Activated naive CD8-positive, alpha-beta T cell (primary cell): ENCODE results near the gene TMTC4.

Source experiments
- H3K27ac Mint-ChIP-seq: one replicate; pipeline ENCODE4 v1.8.0; 2021; ENCODE audit warnings: mixed read lengths
- H3K27me3 Mint-ChIP-seq: one replicate; pipeline ENCODE4 v1.8.0; 2021; ENCODE audit warnings: mixed read lengths
- H3K36me3 Mint-ChIP-seq: one replicate; pipeline ENCODE4 v1.8.0; 2021; ENCODE audit warnings: mixed read lengths
- H3K4me1 Mint-ChIP-seq: one replicate; pipeline ENCODE4 v1.8.0; 2021; ENCODE audit warnings: low read depth, mixed read lengths
- H3K4me3 Mint-ChIP-seq: one replicate; pipeline ENCODE4 v1.8.0; 2021; ENCODE audit warnings: mild to moderate bottlenecking, mixed read lengths
- H3K9me3 Mint-ChIP-seq: one replicate; pipeline ENCODE4 v1.8.0; 2021; ENCODE audit warnings: low read depth, mixed read lengths

TMTC4 gene

DNA sequence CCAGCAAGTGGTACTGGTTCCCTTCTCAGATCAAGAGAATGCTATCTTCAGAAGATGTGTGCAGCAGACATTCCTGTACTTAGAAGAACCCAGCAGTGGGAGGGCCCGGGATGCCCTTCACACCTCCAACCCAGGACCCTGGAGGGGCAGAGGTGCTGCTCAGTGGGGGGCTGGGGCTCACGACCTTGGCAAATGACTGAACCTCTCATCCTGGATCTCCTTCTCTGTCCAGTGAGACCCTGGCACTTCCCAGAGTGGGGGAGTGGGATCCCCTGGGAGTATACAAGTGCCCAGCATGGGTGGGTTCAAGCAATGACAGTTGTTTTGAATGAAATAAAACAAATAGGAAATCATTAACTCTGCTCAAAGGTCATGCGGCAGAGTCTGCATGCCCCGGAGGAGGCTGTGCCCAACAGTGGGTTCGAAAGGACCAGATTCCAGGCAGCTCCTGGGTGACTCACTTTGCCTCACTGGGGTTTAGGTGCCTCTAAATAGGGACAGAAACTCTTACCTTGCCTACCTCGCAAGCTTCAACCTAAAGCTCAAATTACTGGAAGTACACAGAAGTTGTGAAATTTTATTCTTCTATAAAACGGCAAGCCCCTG is 112.9 kb downstream of the TMTC4 start:
- no peaks in the 10 kb centered on the region for H3K9me3 Mint-ChIP-seq
- H3K27me3 Mint-ChIP-seq, result no peaks in the 10 kb centered on the region
- H3K36me3 Mint-ChIP-seq, result peaks cover 16% of the 10 kb centered on the region
- H3K4me3 Mint-ChIP-seq, result no peak overlapping the region
- peaks cover 1% of the 10 kb centered on the region for H3K4me1 Mint-ChIP-seq
- no peak overlapping the region for H3K27ac Mint-ChIP-seq

DNA sequence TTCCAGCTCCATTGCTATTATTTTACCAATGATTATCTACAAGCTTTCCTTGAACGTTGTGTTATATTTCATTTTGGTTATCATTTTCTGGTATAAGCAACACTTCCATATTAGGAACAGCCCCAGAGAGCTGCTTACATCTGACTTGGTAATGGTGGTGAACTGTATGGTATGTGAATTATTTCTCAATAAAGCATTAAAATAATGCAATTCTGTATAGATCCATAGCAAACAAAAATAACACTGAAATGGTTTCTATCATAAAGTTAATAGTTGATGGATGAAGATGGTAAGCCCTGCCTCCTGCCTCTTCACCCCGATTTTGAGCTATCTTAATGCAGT is 113.5 kb downstream of the TMTC4 start:
- Mint-ChIP-seq H3K27me3 (no peaks in the 10 kb centered on the region), H3K4me1 (peaks cover 1% of the 10 kb centered on the region), H3K4me3 (no peak overlapping the region), H3K9me3 (no peaks in the 10 kb centered on the region), H3K36me3 (peaks cover 12% of the 10 kb centered on the region), H3K27ac (no peak overlapping the region)

DNA sequence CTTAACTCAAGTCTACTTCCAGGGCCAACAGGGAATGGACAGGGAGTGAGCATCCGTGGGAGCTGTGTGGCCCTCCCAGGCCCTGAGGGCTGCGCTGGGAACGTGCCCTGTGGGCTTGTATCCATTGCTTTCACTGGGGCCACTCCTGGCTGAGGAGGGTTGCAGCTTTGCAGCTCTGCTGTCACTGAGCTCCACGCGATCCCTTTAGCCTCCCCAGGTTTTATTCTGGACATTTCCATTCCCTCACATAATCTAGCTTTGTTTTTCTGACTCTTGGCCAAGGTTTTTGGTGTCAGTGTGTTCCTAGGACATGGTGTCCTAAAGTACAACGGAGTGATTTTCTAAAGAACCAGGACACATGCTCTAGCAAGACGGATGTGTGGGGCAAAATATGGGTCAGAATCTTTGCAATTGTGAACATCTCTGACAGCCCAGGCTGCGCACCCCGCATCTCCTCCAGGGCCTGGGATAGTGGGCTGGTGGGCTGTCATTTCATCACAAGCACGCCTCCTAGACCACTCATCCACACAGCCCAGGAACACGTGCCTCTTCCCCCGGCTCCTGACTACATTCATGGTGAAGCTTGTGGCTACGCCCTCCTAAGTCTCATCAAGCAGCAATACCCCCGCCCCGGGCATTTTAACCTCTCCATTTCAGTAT is 114.0 kb downstream of the TMTC4 start:
- H3K27ac Mint-ChIP-seq, result no peak overlapping the region
- H3K36me3 Mint-ChIP-seq, result peaks cover 11% of the 10 kb centered on the region
- no peaks in the 10 kb centered on the region for H3K9me3 Mint-ChIP-seq
- peaks cover 1% of the 10 kb centered on the region for H3K4me1 Mint-ChIP-seq
- no peak overlapping the region for H3K4me3 Mint-ChIP-seq
- H3K27me3 Mint-ChIP-seq, result no peaks in the 10 kb centered on the region

DNA sequence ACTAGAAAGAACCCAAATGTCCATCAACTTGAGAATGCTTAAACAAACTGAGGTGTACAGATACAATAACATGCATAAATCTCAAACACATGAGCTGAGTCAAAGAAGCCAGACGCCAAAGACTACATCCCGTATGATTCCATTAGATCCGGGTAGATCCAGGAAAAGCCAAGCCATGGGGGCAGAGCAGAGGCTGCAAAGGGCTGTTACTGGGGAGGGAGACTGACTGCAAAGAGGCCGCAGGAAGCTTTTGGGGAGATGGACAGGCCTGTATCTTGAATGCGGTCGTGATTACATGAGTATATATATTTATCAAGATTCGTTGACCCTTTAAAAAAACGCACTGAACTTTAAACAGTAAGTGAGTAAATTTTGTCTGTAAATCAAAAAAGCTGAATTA is 114.7 kb downstream of the TMTC4 start:
- Mint-ChIP-seq H3K4me3 (no peak overlapping the region), H3K4me1 (no peaks in the 10 kb centered on the region), H3K9me3 (no peaks in the 10 kb centered on the region), H3K27ac (no peak overlapping the region), H3K36me3 (peaks cover 6% of the 10 kb centered on the region), H3K27me3 (no peaks in the 10 kb centered on the region)
